ENCODE results near the gene GINS3.

The GINS3 gene

DNA sequence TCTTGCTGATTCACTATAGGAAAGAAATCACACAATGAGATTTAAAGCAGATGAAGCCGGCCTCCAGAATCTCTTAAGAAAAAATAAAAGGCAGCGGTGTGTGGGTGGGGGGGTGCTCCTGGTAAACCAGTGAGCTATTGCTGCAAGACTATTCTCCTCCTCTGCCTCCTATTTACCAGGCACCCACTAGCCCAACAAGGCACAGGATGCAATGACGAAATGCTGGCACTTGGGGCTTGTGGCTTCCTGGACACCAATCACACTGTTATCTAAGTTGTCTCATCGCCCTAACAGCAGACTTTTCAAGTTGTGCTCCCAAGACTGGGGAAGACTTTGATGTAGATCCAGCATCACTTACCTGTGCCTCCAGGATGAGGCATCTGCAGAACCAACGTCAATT lies 57.5 kb downstream of the GINS3 start:
- DNase-seq (ENCODE audit: low read depth), result peak; percentile 88
- H3K4me3 ChIP-seq (ENCODE audit: low read depth, low read length), result no peak overlapping the region
- TF ChIP-seq POLR2A (IDR thresholded peaks at IDR 0.05; ENCODE audit: extremely low read depth, insufficient read length), result no peak

DNA sequence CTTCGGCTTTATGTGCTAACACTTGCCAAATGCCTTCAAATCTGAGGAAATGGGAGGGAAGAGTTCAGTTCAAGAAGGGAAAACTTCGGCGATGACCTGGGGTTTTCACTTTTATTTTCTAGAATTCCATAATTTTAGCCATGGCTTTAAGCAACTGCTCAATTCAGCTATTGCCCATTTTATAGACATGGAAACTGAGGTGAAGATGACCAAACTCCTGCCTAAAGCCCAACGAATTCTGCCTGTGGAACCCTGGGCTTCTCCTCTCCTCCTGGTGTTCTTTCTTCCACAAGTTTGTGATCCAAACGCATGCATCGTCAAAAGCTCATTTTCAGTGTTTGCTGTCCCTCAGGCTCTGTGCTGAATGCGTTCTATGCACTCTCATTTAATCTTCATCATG lies 58.3 kb downstream of the GINS3 start:
- no peak for DNase-seq (ENCODE audit: low read depth)
- TF ChIP-seq, protein P1, sequence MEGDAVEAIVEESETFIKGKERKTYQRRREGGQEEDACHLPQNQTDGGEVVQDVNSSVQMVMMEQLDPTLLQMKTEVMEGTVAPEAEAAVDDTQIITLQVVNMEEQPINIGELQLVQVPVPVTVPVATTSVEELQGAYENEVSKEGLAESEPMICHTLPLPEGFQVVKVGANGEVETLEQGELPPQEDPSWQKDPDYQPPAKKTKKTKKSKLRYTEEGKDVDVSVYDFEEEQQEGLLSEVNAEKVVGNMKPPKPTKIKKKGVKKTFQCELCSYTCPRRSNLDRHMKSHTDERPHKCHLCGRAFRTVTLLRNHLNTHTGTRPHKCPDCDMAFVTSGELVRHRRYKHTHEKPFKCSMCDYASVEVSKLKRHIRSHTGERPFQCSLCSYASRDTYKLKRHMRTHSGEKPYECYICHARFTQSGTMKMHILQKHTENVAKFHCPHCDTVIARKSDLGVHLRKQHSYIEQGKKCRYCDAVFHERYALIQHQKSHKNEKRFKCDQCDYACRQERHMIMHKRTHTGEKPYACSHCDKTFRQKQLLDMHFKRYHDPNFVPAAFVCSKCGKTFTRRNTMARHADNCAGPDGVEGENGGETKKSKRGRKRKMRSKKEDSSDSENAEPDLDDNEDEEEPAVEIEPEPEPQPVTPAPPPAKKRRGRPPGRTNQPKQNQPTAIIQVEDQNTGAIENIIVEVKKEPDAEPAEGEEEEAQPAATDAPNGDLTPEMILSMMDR (IDR thresholded peaks at IDR 0.05; ENCODE audit: low read depth, low read length), result no peak
- TF ChIP-seq POLR2A (IDR thresholded peaks at IDR 0.05; ENCODE audit: extremely low read depth, insufficient read length) (no peak), MYC (IDR thresholded peaks at IDR 0.05; ENCODE audit: low read depth, low read length) (no peak)
- TF ChIP-seq, protein P2, sequence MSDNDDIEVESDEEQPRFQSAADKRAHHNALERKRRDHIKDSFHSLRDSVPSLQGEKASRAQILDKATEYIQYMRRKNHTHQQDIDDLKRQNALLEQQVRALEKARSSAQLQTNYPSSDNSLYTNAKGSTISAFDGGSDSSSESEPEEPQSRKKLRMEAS (IDR thresholded peaks at IDR 0.05; ENCODE audit: low read depth, low read length), result no peak
- no peak overlapping the region for H3K4me3 ChIP-seq (ENCODE audit: low read depth, low read length)

DNA sequence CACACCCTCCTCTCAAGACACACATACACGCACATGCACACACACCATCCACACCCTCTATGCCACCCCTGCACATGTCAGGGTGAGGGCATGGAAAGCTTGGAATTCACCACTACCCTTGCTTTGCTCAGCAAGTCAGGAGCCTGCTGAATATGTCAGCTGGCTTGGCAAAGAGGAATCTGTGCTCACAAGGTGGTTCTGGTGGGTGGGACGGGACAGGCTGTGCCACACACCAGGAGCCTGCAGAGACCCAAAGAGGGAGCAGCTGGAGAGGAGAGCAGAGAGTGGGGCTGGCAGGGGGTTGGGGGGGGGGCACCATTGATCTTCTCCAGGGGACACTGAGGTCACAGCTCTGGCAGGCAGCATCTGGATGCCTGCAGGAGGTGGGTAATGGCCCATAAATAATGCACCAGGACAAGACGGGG lies 59.0 kb downstream of the GINS3 start:
- no peak overlapping the region for H3K4me3 ChIP-seq (ENCODE audit: low read depth, low read length)
- TF ChIP-seq, protein P2 (IDR thresholded peaks at IDR 0.05; ENCODE audit: low read depth, low read length), result no peak
- no peak for DNase-seq (ENCODE audit: low read depth)

DNA sequence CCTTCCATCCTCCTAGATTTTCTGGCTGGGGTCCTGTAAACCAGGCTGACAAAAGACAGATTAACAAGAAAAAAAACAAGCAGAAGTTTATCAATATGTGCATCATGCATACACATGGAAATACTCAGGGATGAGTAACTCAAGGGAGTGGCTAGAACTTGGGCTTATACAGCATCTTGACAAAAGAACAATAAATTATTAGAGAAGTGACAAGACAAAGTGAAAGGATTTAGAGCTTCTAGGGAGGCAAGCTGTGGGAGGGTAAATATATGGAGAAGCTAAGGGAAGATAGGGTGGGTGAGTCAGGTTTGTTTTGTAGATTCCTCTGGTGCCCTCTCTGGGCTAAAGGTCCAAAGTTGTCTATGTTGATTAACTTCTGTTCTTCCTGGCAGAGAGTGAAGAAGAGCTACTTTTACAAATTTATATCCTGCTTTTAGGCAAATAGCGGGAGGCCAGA lies 59.7 kb downstream of the GINS3 start:
- H3K4me3 ChIP-seq (ENCODE audit: low read depth, low read length), result no peak overlapping the region
- TF ChIP-seq, protein P1 (IDR thresholded peaks at IDR 0.05; ENCODE audit: low read depth, low read length), result no peak
- TF ChIP-seq POLR2A (IDR thresholded peaks at IDR 0.05; ENCODE audit: extremely low read depth, insufficient read length) (no peak), MYC (IDR thresholded peaks at IDR 0.05; ENCODE audit: low read depth, low read length) (no peak)
- TF ChIP-seq, protein P2 (IDR thresholded peaks at IDR 0.05; ENCODE audit: low read depth, low read length), result no peak
- peak; percentile 27 for DNase-seq (ENCODE audit: low read depth)

DNA sequence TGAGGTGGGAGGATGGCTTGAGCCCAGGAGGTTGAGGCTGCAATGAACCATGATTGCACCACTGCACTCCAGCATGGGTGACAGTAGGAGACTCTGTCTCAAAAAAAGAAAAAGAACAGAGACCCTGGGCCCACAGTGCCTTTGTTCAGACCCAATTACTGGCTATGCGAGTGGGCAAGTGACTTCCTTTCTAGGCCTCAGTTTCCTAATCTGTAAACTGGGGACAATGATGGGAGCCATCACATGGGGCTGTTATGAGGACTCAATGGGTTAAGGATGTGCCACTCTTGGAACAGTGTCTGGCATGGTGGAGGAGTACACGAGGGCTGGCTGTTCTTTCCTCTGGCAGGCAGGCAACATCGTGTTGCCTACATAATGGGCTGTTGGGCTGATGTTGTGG lies 60.4 kb downstream of the GINS3 start:
- no peak overlapping the region for H3K4me3 ChIP-seq (ENCODE audit: low read depth, low read length)
- TF ChIP-seq, protein P2 (IDR thresholded peaks at IDR 0.05; ENCODE audit: low read depth, low read length), result no peak
- TF ChIP-seq POLR2A (IDR thresholded peaks at IDR 0.05; ENCODE audit: extremely low read depth, insufficient read length) (no peak), MYC (IDR thresholded peaks at IDR 0.05; ENCODE audit: low read depth, low read length) (no peak)
- TF ChIP-seq, protein P1 (IDR thresholded peaks at IDR 0.05; ENCODE audit: low read depth, low read length), result no peak
- DNase-seq (ENCODE audit: low read depth), result no peak

DNA sequence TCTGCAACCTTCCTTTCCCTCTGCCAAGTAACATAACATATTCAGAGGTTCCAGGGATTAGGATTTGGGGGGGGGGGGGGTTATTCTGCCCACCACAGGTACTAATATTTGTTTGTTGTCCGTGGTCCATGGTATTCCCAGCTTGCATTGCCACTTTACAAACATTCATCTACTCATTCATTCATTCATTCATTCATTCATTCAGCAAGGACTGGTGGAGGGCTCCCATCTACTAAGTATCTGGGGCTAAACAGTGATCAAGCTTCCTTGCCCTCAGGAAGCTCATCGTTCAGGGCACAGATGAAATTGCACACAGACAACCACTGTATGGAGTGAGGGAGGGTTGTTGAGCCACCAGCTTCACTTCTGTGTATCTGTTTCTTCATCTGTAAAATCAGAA lies 61.9 kb downstream of the GINS3 start:
- H3K4me3 ChIP-seq (ENCODE audit: low read depth, low read length), result no peak overlapping the region
- no peak for DNase-seq (ENCODE audit: low read depth)
- no peak for TF ChIP-seq POLR2A (IDR thresholded peaks at IDR 0.05; ENCODE audit: extremely low read depth, insufficient read length)
- TF ChIP-seq, protein P1 (IDR thresholded peaks at IDR 0.05; ENCODE audit: low read depth, low read length), result no peak
- no peak for TF ChIP-seq MYC (IDR thresholded peaks at IDR 0.05; ENCODE audit: low read depth, low read length)
- TF ChIP-seq, protein P2 (IDR thresholded peaks at IDR 0.05; ENCODE audit: low read depth, low read length), result no peak

DNA sequence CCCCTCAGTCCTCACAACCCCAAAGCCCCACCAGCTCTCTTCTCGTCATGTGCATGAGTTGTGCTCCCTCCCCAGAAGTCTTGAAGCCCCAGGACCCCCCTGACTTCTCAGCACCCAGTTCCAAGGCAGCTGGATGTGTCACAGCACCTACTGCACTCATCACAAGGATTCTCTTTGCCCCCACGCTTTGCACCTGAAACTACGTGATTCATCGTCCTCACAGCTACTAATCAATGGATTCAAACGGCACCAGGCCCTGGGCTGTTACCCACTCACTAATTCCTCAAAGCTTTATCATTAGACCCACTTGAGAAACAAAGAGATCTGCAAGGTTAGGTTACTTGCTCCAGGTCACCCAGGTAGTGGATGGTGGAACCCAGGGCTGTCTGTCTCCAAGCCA lies 62.6 kb downstream of the GINS3 start:
- TF ChIP-seq, protein P1 (IDR thresholded peaks at IDR 0.05; ENCODE audit: low read depth, low read length), result no peak
- TF ChIP-seq MYC (IDR thresholded peaks at IDR 0.05; ENCODE audit: low read depth, low read length) (no peak), POLR2A (IDR thresholded peaks at IDR 0.05; ENCODE audit: extremely low read depth, insufficient read length) (no peak)
- TF ChIP-seq, protein P2 (IDR thresholded peaks at IDR 0.05; ENCODE audit: low read depth, low read length), result no peak
- no peak for DNase-seq (ENCODE audit: low read depth)
- no peak overlapping the region for H3K4me3 ChIP-seq (ENCODE audit: low read depth, low read length)
